Lower lobe of right lung (tissue), 2 donors: ENCODE results near the gene RAPGEF4. TPM values are rescaled to one million over a fixed set of nuclear protein-coding genes. Genes with fewer than 3 reads are reported as not detected.

Experiments
- ATAC-seq, 2 donors: fragments of 200-7000 bp; cut with Tn5 transposase; one replicate each; pipeline ENCODE4 v1.9.1; 2020 to 2022; ENCODE audit warnings: mild to moderate bottlenecking in 2 of 2, moderate library complexity in 2 of 2
- DNase-seq: peaks from one replicate; pipeline ENCODE4 v3.0.0-alpha.2; 2020
- H3K27ac ChIP-seq: fragments of 200-600 bp; one replicate; pipeline ENCODE4 v1.8.0; 2022
- H3K27me3 ChIP-seq: fragments of 200-600 bp; one replicate; pipeline ENCODE4 v1.8.0; 2022; ENCODE audit warnings: low read depth
- H3K36me3 ChIP-seq: fragments of 200-600 bp; one replicate; pipeline ENCODE4 v1.8.0; 2022; ENCODE audit warnings: mild to moderate bottlenecking
- H3K4me1 ChIP-seq: fragments of 200-600 bp; one replicate; pipeline ENCODE4 v1.8.0; 2022
- H3K4me3 ChIP-seq: fragments of 200-600 bp; one replicate; pipeline ENCODE4 v1.8.0; 2022; ENCODE audit warnings: mild to moderate bottlenecking
- H3K9me3 ChIP-seq: fragments of 200-600 bp; one replicate; pipeline ENCODE4 v1.8.0; 2022
- CTCF ChIP-seq: fragments of 200-600 bp; IDR thresholded peaks from one replicate; pipeline ENCODE4 v1.8.0; 2022; ENCODE audit warnings: antibody characterized with exemption, mild to moderate bottlenecking
- intact Hi-C: fragments of 100-400 bp; cut with DNase I; formaldehyde crosslinking; loops from one replicate; pipeline ENCODE4 v1.11.0; 2022
- total RNA-seq: library from RNA; stranded (reverse); fragmentation: NEBNext Ultra II Directional; extraction: Animal tissue kit (Norgen Biotek cat#: 25700); gene quantifications from one replicate; pipeline ENCODE4 v1.2.1, GENCODE V29; 2021
- donor health status: DM: no; HTN: yes; CAD: no; lungs with severe emphysema.

Gene RAPGEF4
- total RNA-seq, 1 donor from 2014 or later = 14.6 TPM

DNA sequence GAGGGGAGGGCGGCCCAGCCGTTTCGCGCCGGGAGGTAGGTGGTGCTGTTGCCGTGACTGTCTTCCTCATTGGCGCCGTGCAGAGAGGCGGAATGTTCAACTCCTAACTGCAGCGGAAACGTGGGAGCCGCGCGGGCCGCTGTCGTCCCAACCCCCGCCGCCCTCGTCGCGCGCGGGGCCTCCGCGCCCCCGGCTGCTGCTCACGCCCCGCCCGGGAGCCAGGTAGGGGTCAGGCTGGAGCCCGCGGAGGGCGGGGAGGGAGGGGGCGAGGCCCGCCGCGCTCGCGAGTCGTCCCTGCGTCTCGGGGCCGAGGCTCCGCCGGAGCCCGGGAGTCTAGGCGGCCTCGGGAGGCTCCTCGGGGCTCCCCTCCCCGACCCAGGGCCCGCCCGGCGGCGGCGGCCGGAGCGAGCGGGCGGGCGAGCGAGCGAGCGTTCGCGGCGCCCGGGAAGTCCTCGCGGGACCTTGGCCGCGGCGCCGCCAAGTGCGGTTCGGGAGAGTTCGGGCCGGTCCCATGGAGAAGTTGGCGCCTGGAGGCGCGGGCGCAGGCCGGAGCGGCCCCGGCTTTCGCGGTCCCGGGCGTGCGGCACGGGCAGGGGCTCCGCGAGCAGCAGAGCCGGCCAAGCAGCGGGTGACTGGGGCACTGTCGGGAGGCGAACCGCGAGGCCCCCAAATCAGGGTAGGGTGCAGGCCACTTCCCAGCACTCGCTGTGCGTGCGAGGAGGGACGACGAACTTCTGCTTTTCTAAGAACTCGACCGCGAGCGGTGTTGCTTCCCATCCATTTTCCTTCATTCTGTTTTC lies 340.3 kb downstream of the RAPGEF4 start, which contains the start of gene MAP3K20:
Gene MAP3K20, plus strand, starts transcription at position 66 of the 800 bp plus-strand sequence. CDS start 15,186 bp downstream, outside the sequence.
- intact Hi-C loops = no loop called here
- peak; percentile 45 for TF ChIP-seq CTCF
- DNase-seq (peak; percentile 83), ATAC-seq (peak; percentile 88)
- Histone ChIP-seq H3K4me1 (peaks cover 18% of the 10 kb centered on the region), H3K36me3 (no peaks in the 10 kb centered on the region), H3K27me3 (no peaks in the 10 kb centered on the region), H3K27ac (peak within 1 kb of the TSS; percentile 94), H3K9me3 (no peaks in the 10 kb centered on the region), H3K4me3 (peak within 1 kb of the TSS; percentile 84)

DNA sequence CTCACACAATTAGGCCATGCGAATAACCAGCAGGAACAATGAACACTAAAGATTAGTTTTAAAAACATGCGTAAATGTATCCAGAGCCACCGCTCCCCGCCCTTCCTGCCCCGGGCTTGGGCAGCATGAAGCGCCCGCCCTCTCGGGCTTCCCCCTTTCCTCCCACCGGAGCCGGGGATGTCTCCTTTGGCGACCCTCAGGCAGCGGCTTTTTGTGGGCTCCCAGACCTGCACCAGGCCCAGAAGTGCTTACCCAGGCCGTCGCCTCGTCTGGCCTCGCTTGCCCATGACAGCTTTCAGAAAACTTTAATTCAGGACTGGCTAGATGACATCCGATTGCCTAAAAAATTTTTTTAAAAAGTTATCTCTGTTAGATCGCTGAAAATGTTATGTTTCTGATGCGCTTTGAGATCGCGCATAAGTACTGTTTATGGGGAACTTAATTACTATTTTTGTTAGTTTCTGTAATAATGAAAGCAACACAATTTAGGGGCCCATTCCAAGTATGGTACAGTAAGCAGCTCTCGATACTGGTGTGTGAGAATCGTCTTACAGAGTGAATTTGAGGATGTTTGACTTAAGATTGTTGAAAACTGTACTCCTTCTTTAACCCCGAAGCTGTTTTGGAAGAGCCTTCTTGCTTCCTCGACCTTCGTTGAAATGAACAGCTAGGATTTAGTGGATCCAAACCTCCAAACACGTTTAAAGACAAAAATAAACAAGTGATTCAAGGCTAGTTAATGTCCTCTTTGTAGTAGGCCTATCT lies 341.1 kb downstream of the RAPGEF4 start:
- Histone ChIP-seq H3K9me3 (no peaks in the 10 kb centered on the region), H3K36me3 (no peaks in the 10 kb centered on the region), H3K4me1 (peaks cover 18% of the 10 kb centered on the region), H3K27me3 (no peaks in the 10 kb centered on the region), H3K4me3 (peak overlapping the region; percentile 84), H3K27ac (peak overlapping the region; percentile 94)
- intact Hi-C loops = no loop called here
- peak; percentile 44 to 61 for ATAC-seq
- peak; percentile 68 for DNase-seq
- TF ChIP-seq CTCF = no peak

GRCh38 chr2:173077506-173078177 lies 342.0 kb downstream of the RAPGEF4 start:
- ATAC-seq (no peak), DNase-seq (no peak)
- no peak for TF ChIP-seq CTCF
- intact Hi-C loops = no loop called here
- Histone ChIP-seq H3K4me1 (peaks cover 18% of the 10 kb centered on the region), H3K36me3 (no peaks in the 10 kb centered on the region), H3K27ac (peak overlapping the region; percentile 94), H3K9me3 (no peaks in the 10 kb centered on the region), H3K27me3 (no peaks in the 10 kb centered on the region), H3K4me3 (peak overlapping the region; percentile 84)

GRCh38 chr2:173079141-173079540 lies 343.5 kb downstream of the RAPGEF4 start:
- Histone ChIP-seq H3K4me3 (no peak overlapping the region), H3K4me1 (peaks cover 9% of the 10 kb centered on the region), H3K36me3 (no peaks in the 10 kb centered on the region), H3K27ac (no peak overlapping the region), H3K27me3 (no peaks in the 10 kb centered on the region), H3K9me3 (no peaks in the 10 kb centered on the region)
- intact Hi-C loops = no loop called here
- ATAC-seq (no peak), DNase-seq (no peak)
- no peak for TF ChIP-seq CTCF
